ENCODE results near the gene JARID2. TPM values are rescaled to one million over a fixed set of nuclear protein-coding genes. Genes with fewer than 3 reads are reported as not detected.

JARID2 gene
- total RNA-seq, 4 donors from 2014 or later: 11.6 to 22.5 (median 16.4) TPM

- Histone ChIP-seq H3K27ac (peak overlapping the region; percentile 31 to 88 (median 66)), H3K4me1 (peaks cover 22 to 29% of the 10 kb centered on the region in 2 donors), H3K36me3 (peaks cover 0 to 29% of the 10 kb centered on the region in 2 donors), H3K4me3 (no peak overlapping the region), H3K27me3 (no peaks in the 10 kb centered on the region), H3K9me3 (no peaks in the 10 kb centered on the region)
- no peak for DNase-seq
- ATAC-seq: no peak
- in situ Hi-C loops (cut with MboI; ENCODE audit: low sequenced_read_pairs in 4 of 4) (loop anchor here in 2 of 4 donors (10.0 to 25.0 kb wide), 2 partner anchors 96 to 108 kb away; no protein-coding TSS in a partner anchor), intact Hi-C loops (cut with DNase I; ENCODE audit: low total_unique reads) (loop anchor here (10.0 kb wide), 1 partner anchor 592 kb away; no protein-coding TSS in a partner anchor)
- no peak for TF ChIP-seq CTCF (IDR thresholded peaks at IDR 0.05 in 4 of 5, conservative IDR thresholded peaks at IDR 0.05 in 1 of 5)
Observed at GRCh38 chr6:15516378-15516777, 270.5 kb downstream of the JARID2 start.

DNA sequence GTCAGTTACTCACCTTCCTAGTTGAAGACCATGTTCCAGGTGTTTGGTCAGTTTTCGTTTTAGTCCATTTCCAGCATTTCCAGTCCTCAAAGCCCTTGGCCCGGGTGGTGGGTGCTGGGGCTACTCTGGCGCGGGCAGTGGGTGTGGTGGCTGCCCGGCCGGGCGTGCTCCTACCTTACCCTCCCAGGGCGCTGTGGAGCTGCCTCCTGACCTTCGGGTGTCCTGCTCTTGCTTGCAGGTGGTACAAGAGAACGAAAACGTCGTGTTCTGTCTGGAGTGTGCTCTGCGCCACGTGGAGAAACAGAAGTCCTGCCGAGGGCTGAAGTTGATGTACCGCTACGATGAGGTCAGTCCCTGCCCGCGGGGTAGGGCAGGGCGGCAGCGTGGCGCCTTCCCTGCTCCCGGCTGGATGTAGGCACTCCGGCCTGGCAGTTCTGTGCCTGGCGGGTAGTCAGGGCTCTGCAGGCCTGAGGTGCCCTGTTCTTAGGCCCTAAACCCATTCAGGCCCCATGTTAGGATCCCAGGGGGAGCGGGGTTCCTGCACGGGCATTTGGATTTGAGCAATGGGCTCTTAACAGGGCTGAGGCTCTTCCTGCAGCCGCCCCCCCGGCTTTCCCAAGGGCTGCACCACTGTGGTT, 271.2 kb downstream of the JARID2 start:
- H3K36me3 ChIP-seq: peaks cover 0 to 29% of the 10 kb centered on the region in 2 donors
- in situ Hi-C loops (cut with MboI; ENCODE audit: low sequenced_read_pairs in 4 of 4): loop anchor here in 2 of 4 donors (10.0 to 25.0 kb wide), 2 partner anchors 95 to 108 kb away; no protein-coding TSS in a partner anchor
- TF ChIP-seq CTCF (IDR thresholded peaks at IDR 0.05 in 4 of 5, conservative IDR thresholded peaks at IDR 0.05 in 1 of 5) (no peak), POLR2A (IDR thresholded peaks at IDR 0.05) (no peak)
- no peaks in the 10 kb centered on the region for H3K27me3 ChIP-seq
- H3K27ac ChIP-seq: peak overlapping the region in 1 of 4 donors; percentile 88
- H3K4me1 ChIP-seq: peaks cover 19 to 27% of the 10 kb centered on the region in 2 donors
- DNase-seq (no peak), ATAC-seq (no peak)
- no peaks in the 10 kb centered on the region for H3K9me3 ChIP-seq
- intact Hi-C loops (cut with DNase I; ENCODE audit: low total_unique reads): loop anchor here (10.0 kb wide), 1 partner anchor 592 kb away; no protein-coding TSS in a partner anchor
- no peak overlapping the region for H3K4me3 ChIP-seq

DNA sequence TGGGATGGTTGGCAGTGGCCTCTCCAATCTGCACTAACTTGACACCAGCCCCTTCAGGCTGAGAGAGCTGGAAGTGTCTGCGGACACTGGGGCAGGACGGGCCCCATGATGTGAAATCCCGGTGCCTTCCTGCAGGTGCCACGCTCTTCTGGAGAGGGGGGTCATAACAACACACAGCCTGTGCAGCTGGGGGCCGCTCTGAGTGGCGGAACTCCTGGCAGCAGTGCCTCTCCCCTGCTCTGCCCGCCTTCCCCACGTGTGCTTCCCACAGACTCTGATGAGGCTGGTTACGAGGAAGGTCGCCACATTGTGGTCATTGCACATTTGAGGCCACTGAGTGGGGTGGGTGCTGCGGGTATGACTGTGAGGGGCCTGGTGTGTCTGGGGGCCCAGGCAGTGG, 271.7 kb downstream of the JARID2 start:
- H3K27me3 ChIP-seq: no peaks in the 10 kb centered on the region
- in situ Hi-C loops (cut with MboI; ENCODE audit: low sequenced_read_pairs in 4 of 4): loop anchor here in 2 of 4 donors (10.0 to 25.0 kb wide), 2 partner anchors 95 to 107 kb away; no protein-coding TSS in a partner anchor
- no peak overlapping the region for H3K27ac ChIP-seq
- ATAC-seq (no peak), DNase-seq (no peak)
- H3K4me3 ChIP-seq: no peak overlapping the region
- H3K36me3 ChIP-seq: peaks cover 0 to 29% of the 10 kb centered on the region in 2 donors
- peaks cover 16 to 22% of the 10 kb centered on the region in 2 donors for H3K4me1 ChIP-seq
- intact Hi-C loops (cut with DNase I; ENCODE audit: low total_unique reads): loop anchor here (10.0 kb wide), 1 partner anchor 593 kb away; no protein-coding TSS in a partner anchor
- no peak for TF ChIP-seq POLR2A (IDR thresholded peaks at IDR 0.05)
- TF ChIP-seq CTCF (IDR thresholded peaks at IDR 0.05 in 4 of 5, conservative IDR thresholded peaks at IDR 0.05 in 1 of 5): no peak
- no peaks in the 10 kb centered on the region for H3K9me3 ChIP-seq

GRCh38 chr6:15518057-15518456, 272.2 kb downstream of the JARID2 start:
- no peak for DNase-seq
- ATAC-seq: no peak
- Histone ChIP-seq H3K4me3 (no peak overlapping the region), H3K9me3 (no peaks in the 10 kb centered on the region), H3K27me3 (no peaks in the 10 kb centered on the region), H3K27ac (no peak overlapping the region), H3K36me3 (peaks cover 0 to 29% of the 10 kb centered on the region in 2 donors), H3K4me1 (peaks cover 20 to 22% of the 10 kb centered on the region in 2 donors)
- in situ Hi-C loops (cut with MboI; ENCODE audit: low sequenced_read_pairs in 4 of 4): loop anchor here in 2 of 4 donors (10.0 to 25.0 kb wide), 2 partner anchors 94 to 107 kb away; no protein-coding TSS in a partner anchor
- intact Hi-C loops (cut with DNase I; ENCODE audit: low total_unique reads): loop anchor here (10.0 kb wide), 1 partner anchor 593 kb away; no protein-coding TSS in a partner anchor
- no peak for TF ChIP-seq CTCF (IDR thresholded peaks at IDR 0.05 in 4 of 5, conservative IDR thresholded peaks at IDR 0.05 in 1 of 5)
- no peak for TF ChIP-seq POLR2A (IDR thresholded peaks at IDR 0.05)

Measured in gastrocnemius medialis (tissue), 4 donors.